WTC11 (cell line): Measurements from ENCODE around the gene POU3F3. TPM values are rescaled to one million over a fixed set of nuclear protein-coding genes. Genes with fewer than 3 reads are reported as not detected.

ENCODE experiments used
- ATAC-seq: fragments of 200-7000 bp; cut with Tn5 transposase; 2 replicates; pipeline ENCODE4 v1.10.0; 2021; ENCODE audit warnings: mild to moderate bottlenecking, moderate library complexity
- CTCF ChIA-PET: fragments of 300-600 bp; sonication (Branson Sonifier 250); formaldehyde crosslinking; loops from one replicate; lab custom pipeline; 2021; ENCODE audit warnings: antibody characterized with exemption; lab: Charles Lee
- POLR2A ChIA-PET: fragments of 350-600 bp; sonication (Branson Sonifier 250); formaldehyde crosslinking; loops from one replicate; lab custom pipeline; 2021; ENCODE audit warnings: antibody characterized with exemption; lab: Charles Lee
- DNase-seq: peaks from one replicate; pipeline ENCODE4 v3.0.0; 2021; ENCODE audit warnings: low spot score
- H3K27ac Mint-ChIP-seq: 2 replicates; pipeline ENCODE4 v1.8.0; 2021; ENCODE audit warnings: mixed read lengths
- H3K27me3 Mint-ChIP-seq: 2 replicates; pipeline ENCODE4 v1.8.0; 2021; ENCODE audit warnings: low read depth, mild to moderate bottlenecking, moderate library complexity, mixed read lengths
- H3K36me3 Mint-ChIP-seq: 2 replicates; pipeline ENCODE4 v1.8.0; 2021; ENCODE audit warnings: mixed read lengths
- H3K4me1 Mint-ChIP-seq: 2 replicates; pipeline ENCODE4 v1.8.0; 2022; ENCODE audit warnings: mixed read lengths
- H3K4me3 Mint-ChIP-seq: 2 replicates; pipeline ENCODE4 v1.8.0; 2021; ENCODE audit warnings: mild to moderate bottlenecking, moderate library complexity, mixed read lengths
- H3K9me3 Mint-ChIP-seq: 2 replicates; pipeline ENCODE4 v1.8.0; 2021; ENCODE audit warnings: mixed read lengths
- CBFB ChIP-seq: sonication (generic); formaldehyde crosslinking; IDR thresholded peaks from 2 replicates; pipeline ENCODE4 v1.8.1; 2022; ENCODE audit warnings: mild to moderate bottlenecking, low read depth, missing genetic modification reagents
- E2F1 ChIP-seq: sonication (generic); formaldehyde crosslinking; IDR thresholded peaks from 2 replicates; pipeline ENCODE4 v1.8.0; 2022; ENCODE audit warnings: mild to moderate bottlenecking, missing genetic modification reagents
- EMX1 ChIP-seq: fragments of 250-450 bp; sonication (Bioruptor Pico); IDR thresholded peaks from 2 replicates; pipeline ENCODE4 v1.8.0; 2021; ENCODE audit warnings: mild to moderate bottlenecking
- FOXK1 ChIP-seq: sonication (generic); formaldehyde crosslinking; IDR thresholded peaks from 2 replicates; pipeline ENCODE4 v1.8.0; 2022; ENCODE audit warnings: mild to moderate bottlenecking, moderate library complexity, missing genetic modification reagents
- GABPB1 ChIP-seq: sonication (generic); formaldehyde crosslinking; IDR thresholded peaks from 2 replicates; pipeline ENCODE4 v1.8.1; 2023; ENCODE audit warnings: mild to moderate bottlenecking, missing genetic modification reagents
- GRHL2 ChIP-seq: fragments of 250-450 bp; sonication (Bioruptor Pico); IDR thresholded peaks from 2 replicates; pipeline ENCODE4 v1.8.0; 2022; ENCODE audit warnings: mild to moderate bottlenecking, moderate library complexity; ENCODE audit not compliant: insufficient replicate concordance, severe bottlenecking
- IRF1 ChIP-seq: sonication (generic); formaldehyde crosslinking; IDR thresholded peaks from 2 replicates; pipeline ENCODE4 v1.8.0; 2023; ENCODE audit warnings: missing genetic modification reagents
- IRF2 ChIP-seq: sonication (generic); formaldehyde crosslinking; IDR thresholded peaks from 2 replicates; pipeline ENCODE4 v1.8.0; 2022; ENCODE audit warnings: low read depth, missing genetic modification reagents, borderline replicate concordance
- JAZF1 ChIP-seq: fragments of 250-450 bp; sonication (Bioruptor Pico); IDR thresholded peaks from 2 replicates; pipeline ENCODE4 v1.9.0; 2021; ENCODE audit warnings: moderate library complexity, mild to moderate bottlenecking, inconsistent platforms
- KAT7 ChIP-seq: sonication (generic); formaldehyde crosslinking; IDR thresholded peaks from 2 replicates; pipeline ENCODE4 v1.8.1; 2023; ENCODE audit warnings: missing genetic modification reagents, mild to moderate bottlenecking, borderline replicate concordance
- MAX ChIP-seq: sonication (generic); formaldehyde crosslinking; IDR thresholded peaks from 2 replicates; pipeline ENCODE4 v1.8.0; 2022; ENCODE audit warnings: mild to moderate bottlenecking, missing genetic modification reagents
- NFE2L1 ChIP-seq: sonication (generic); formaldehyde crosslinking; IDR thresholded peaks from 2 replicates; pipeline ENCODE4 v1.8.1; 2023; ENCODE audit warnings: missing genetic modification reagents
- NFYB ChIP-seq: sonication (generic); formaldehyde crosslinking; conservative IDR thresholded peaks from 2 replicates; pipeline ENCODE4 v1.8.0; 2022; ENCODE audit warnings: low read depth, missing genetic modification reagents
- OVOL2 ChIP-seq: fragments of 250-450 bp; sonication (Bioruptor Pico); IDR thresholded peaks from 2 replicates; pipeline ENCODE4 v1.9.0; 2021; ENCODE audit warnings: mild to moderate bottlenecking, borderline replicate concordance
- PRDM15 ChIP-seq: sonication (generic); formaldehyde crosslinking; IDR thresholded peaks from 2 replicates; pipeline ENCODE4 v1.8.0; 2022; ENCODE audit warnings: missing genetic modification reagents
- SOX15 ChIP-seq: fragments of 250-450 bp; sonication (Bioruptor Pico); IDR thresholded peaks from 2 replicates; pipeline ENCODE4 v1.9.0; 2021; ENCODE audit warnings: mild to moderate bottlenecking
- TEAD1 ChIP-seq: sonication (generic); formaldehyde crosslinking; IDR thresholded peaks from 2 replicates; pipeline ENCODE4 v1.8.0; 2022; ENCODE audit warnings: mild to moderate bottlenecking, missing genetic modification reagents
- USF2 ChIP-seq: sonication (generic); formaldehyde crosslinking; IDR thresholded peaks from 2 replicates; pipeline ENCODE4 v1.8.1; 2023; ENCODE audit warnings: mild to moderate bottlenecking, missing genetic modification reagents, moderate library complexity
- ZBTB43 ChIP-seq: sonication (generic); formaldehyde crosslinking; IDR thresholded peaks from 2 replicates; pipeline ENCODE4 v1.8.1; 2023; ENCODE audit warnings: mild to moderate bottlenecking, missing genetic modification reagents
- ZNF317 ChIP-seq: sonication (generic); formaldehyde crosslinking; IDR thresholded peaks from 2 replicates; pipeline ENCODE4 v1.8.1; 2023; ENCODE audit warnings: low read depth, mild to moderate bottlenecking, moderate library complexity, missing genetic modification reagents, borderline replicate concordance
- ZNF396 ChIP-seq: fragments of 250-450 bp; sonication (Bioruptor Pico); IDR thresholded peaks from 2 replicates; pipeline ENCODE4 v1.8.0; 2021; ENCODE audit warnings: mild to moderate bottlenecking, moderate library complexity, borderline replicate concordance
- ZNF416 ChIP-seq: fragments of 250-450 bp; sonication (Bioruptor Pico); IDR thresholded peaks from 2 replicates; pipeline ENCODE4 v1.9.0; 2021; ENCODE audit warnings: mild to moderate bottlenecking, inconsistent platforms
- ZNF423 ChIP-seq: fragments of 250-450 bp; sonication (Bioruptor Pico); IDR thresholded peaks from 2 replicates; pipeline ENCODE4 v2.1.2; 2022; ENCODE audit warnings: mild to moderate bottlenecking, moderate library complexity
- ZNF532 ChIP-seq: fragments of 250-450 bp; sonication (Bioruptor Pico); IDR thresholded peaks from 2 replicates; pipeline ENCODE4 v1.9.0; 2021; ENCODE audit warnings: mild to moderate bottlenecking, borderline replicate concordance
- total RNA-seq: library from RNA; stranded (reverse); gene quantifications from 3 replicates; pipeline ENCODE4 v1.2.3, GENCODE V29; 2021

POU3F3 gene
- total RNA-seq, 1 experiment from 2014 or later = not detected

- POLR2A ChIA-PET = no interaction called here
- H3K36me3 Mint-ChIP-seq = no peaks in the 10 kb centered on the region
- H3K9me3 Mint-ChIP-seq = peaks cover 12% of the 10 kb centered on the region
- H3K4me1 Mint-ChIP-seq = peaks cover 29% of the 10 kb centered on the region
- peaks cover 13% of the 10 kb centered on the region for H3K27me3 Mint-ChIP-seq
- DNase-seq = no peak
- CTCF ChIA-PET = no interaction called here
- no peak overlapping the region for H3K4me3 Mint-ChIP-seq
- no peak for ATAC-seq
- TF ChIP-seq IRF2 (CRISPR knock-in tag) = no peak
- TF ChIP-seq SOX15 (CRISPR knock-in tag) = no peak
- TF ChIP-seq ZNF423 (CRISPR knock-in tag) = no peak
- no peak for TF ChIP-seq GABPB1 (CRISPR knock-in tag)
- no peak for TF ChIP-seq KAT7 (CRISPR knock-in tag)
- no peak for TF ChIP-seq FOXK1
- TF ChIP-seq OVOL2 (CRISPR knock-in tag) = no peak
- no peak for TF ChIP-seq GRHL2 (CRISPR knock-in tag)
- no peak for TF ChIP-seq E2F1 (CRISPR knock-in tag)
- no peak for TF ChIP-seq MAX (CRISPR knock-in tag)
- TF ChIP-seq TEAD1 = no peak
- TF ChIP-seq NFE2L1 (CRISPR knock-in tag) = no peak
- TF ChIP-seq IRF1 = no peak
- H3K27ac Mint-ChIP-seq = no peak overlapping the region
These were observed 36.2 kb downstream of the POU3F3 start for GRCh38 chr2:104889960-104890684.

GRCh38 chr2:104890685-104891069 lies 36.8 kb downstream of the POU3F3 start:
- H3K4me1 Mint-ChIP-seq = peaks cover 23% of the 10 kb centered on the region
- ChIA-PET CTCF (no interaction called here), POLR2A (no interaction called here)
- DNase-seq = no peak
- H3K36me3 Mint-ChIP-seq = no peaks in the 10 kb centered on the region
- peaks cover 13% of the 10 kb centered on the region for H3K27me3 Mint-ChIP-seq
- H3K9me3 Mint-ChIP-seq = peaks cover 12% of the 10 kb centered on the region
- H3K27ac Mint-ChIP-seq = no peak overlapping the region
- no peak for ATAC-seq
- H3K4me3 Mint-ChIP-seq = no peak overlapping the region
- TF ChIP-seq NFYB (no peak), USF2 (CRISPR knock-in tag) (no peak), ZBTB43 (no peak), ZNF532 (no peak), SOX15 (CRISPR knock-in tag) (no peak), OVOL2 (CRISPR knock-in tag) (no peak), ZNF317 (CRISPR knock-in tag) (no peak), PRDM15 (no peak), EMX1 (CRISPR knock-in tag) (no peak), ZNF396 (CRISPR knock-in tag) (no peak), GRHL2 (CRISPR knock-in tag) (no peak), JAZF1 (no peak), ZNF416 (no peak), CBFB (CRISPR knock-in tag) (no peak)
